EL (cell line): ENCODE results near the gene ANKRD39.
"Not testable (repeated sequence)": the region's sequence is repeated elsewhere in the genome, so short reads cannot be mapped to it uniquely, and the experiment has no call there.

Source experiments
- DNase-seq: peaks from one replicate; pipeline ENCODE4 v3.0.0-alpha.2; 2016

ANKRD39 gene

GRCh38 chr2:96857667-96858372 lies at the start of gene ANKRD39:
Gene ANKRD39 (minus strand): TSS chr2:96858016. CDS start chr2:96857987, 29 bp downstream.
- DNase-seq = peak; percentile 97

GRCh38 chr2:96906729-96907114 lies 48.9 kb upstream of the ANKRD39 start:
- no peak for DNase-seq

- no peak for DNase-seq
Measured at GRCh38 chr2:96903815-96904214, 46.0 kb upstream of the ANKRD39 start.

GRCh38 chr2:96903318-96903717 lies 45.5 kb upstream of the ANKRD39 start:
- no peak for DNase-seq

- DNase-seq = no peak
Measured at GRCh38 chr2:96900237-96900636, 42.4 kb upstream of the ANKRD39 start.

GRCh38 chr2:96899413-96899741 lies 41.6 kb upstream of the ANKRD39 start:
- no peak for DNase-seq

- peak; percentile 14 for DNase-seq
Measured at GRCh38 chr2:96898641-96899412, 41.0 kb upstream of the ANKRD39 start.

- no peak for DNase-seq
Measured at GRCh38 chr2:96898135-96898505, 40.3 kb upstream of the ANKRD39 start.

GRCh38 chr2:96897491-96898134 lies 39.8 kb upstream of the ANKRD39 start:
- no peak for DNase-seq

GRCh38 chr2:96895746-96896651 lies 38.2 kb upstream of the ANKRD39 start:
- no peak for DNase-seq

- no peak for DNase-seq
Measured at GRCh38 chr2:96895032-96895745, 37.4 kb upstream of the ANKRD39 start.

GRCh38 chr2:96894151-96894531 lies 36.3 kb upstream of the ANKRD39 start:
- no peak for DNase-seq

- no peak for DNase-seq
Measured at GRCh38 chr2:96893289-96894150, 35.7 kb upstream of the ANKRD39 start.

- no peak for DNase-seq
Measured at GRCh38 chr2:96891591-96892333, 33.9 kb upstream of the ANKRD39 start.

- no peak for DNase-seq
Measured at GRCh38 chr2:96890726-96891385, 33.0 kb upstream of the ANKRD39 start.

GRCh38 chr2:96890252-96890651 lies 32.4 kb upstream of the ANKRD39 start:
- DNase-seq = no peak

- DNase-seq = not testable (repeated sequence)
Measured at GRCh38 chr2:96889502-96889901, 31.7 kb upstream of the ANKRD39 start.

GRCh38 chr2:96888072-96889011 lies 30.5 kb upstream of the ANKRD39 start:
- no peak for DNase-seq

- no peak for DNase-seq
Measured at GRCh38 chr2:96887493-96888012, 29.7 kb upstream of the ANKRD39 start.
